Measurements from ENCODE around the gene ZNF217.
"Not testable (repeated sequence)": the region's sequence is repeated elsewhere in the genome, so short reads cannot be mapped to it uniquely, and the experiment has no call there.

DNA sequence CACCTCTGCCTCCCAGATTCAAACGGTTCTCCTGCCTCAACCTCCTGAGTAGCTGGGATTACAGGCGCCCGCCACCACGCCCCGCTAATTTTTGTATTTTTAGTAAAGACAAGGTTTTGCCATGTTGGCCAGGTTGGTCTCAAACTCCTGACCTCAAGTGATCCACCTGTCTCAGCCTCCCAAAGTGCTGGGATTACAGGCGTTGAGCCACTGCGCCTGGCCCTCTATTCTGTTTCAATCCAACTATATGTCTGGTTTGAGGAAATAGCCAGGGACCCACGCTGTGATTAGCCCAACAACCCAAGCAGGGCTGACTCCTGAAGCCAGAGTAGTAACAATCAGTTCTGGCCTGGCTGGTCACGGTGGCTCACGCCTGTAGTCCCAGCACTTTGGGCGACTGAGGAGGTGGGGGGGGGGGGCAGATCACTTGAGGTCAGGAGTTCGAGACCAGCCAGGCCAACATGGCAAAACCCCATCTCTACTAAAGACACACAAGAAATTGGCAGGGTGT is 24.9 kb upstream of the ZNF217 start:
- TF ChIP-seq POLR2A (IDR thresholded peaks at IDR 0.05; ENCODE audit: low read depth, low read length); POLR2AphosphoS5 (IDR thresholded peaks at IDR 0.05; ENCODE audit: low read depth, low read length); TAF1 (IDR thresholded peaks at IDR 0.05; ENCODE audit: borderline replicate concordance, low read depth, low read length): not testable (repeated sequence)
